ENCODE measurements around the gene INSIG2. TPM values are rescaled to one million over a fixed set of nuclear protein-coding genes. Genes with fewer than 3 reads are reported as not detected.

INSIG2 gene
- total and polyA plus RNA-seq, 2 of the 4 experiments (the other 2 are of a cell fraction) = 9.1 to 11.7 TPM

GRCh38 chr2:118127250-118127649 lies 39.0 kb downstream of the INSIG2 start:
- TF ChIP-seq USF2 (IDR thresholded peaks at IDR 0.05; ENCODE audit: low read depth, low read length) (no peak), MAFK (IDR thresholded peaks at IDR 0.05; ENCODE audit: low read depth, low read length) (no peak), NFE2L2 (IDR thresholded peaks at IDR 0.05; ENCODE audit: low read depth, low read length) (no peak), RAD21 (IDR thresholded peaks at IDR 0.05; ENCODE audit: low read length) (no peak)
- no TSS peak for BruUV-seq (replicated peaks)
- Histone ChIP-seq H2BK15ac (ENCODE audit: low read depth, low read length) (no peak overlapping the region), H3K4me1 (ENCODE audit: control insufficient read depth, insufficient read depth, low read length) (peaks cover 2% of the 10 kb centered on the region; the same call in 1 of the 2 replicates), H3K27ac (ENCODE audit: insufficient read depth, low read length) (no peak overlapping the region), H2AFZ (replicated peaks; ENCODE audit: low read length, poor library complexity) (no peak overlapping the region), H3K9me1 (ENCODE audit: insufficient read depth, low read length) (no peaks in the 10 kb centered on the region), H4K91ac (ENCODE audit: insufficient read depth, low read depth, low read length) (no peak overlapping the region), H3K18ac (ENCODE audit: low read depth, low read length) (no peak overlapping the region), H2AK5ac (ENCODE audit: low read depth, low read length) (no peak overlapping the region), H3K27me3 (ENCODE audit: control insufficient read depth, insufficient read depth, low read length) (peaks cover 2% of the 10 kb centered on the region; the same call in 1 of the 2 replicates), H3K23ac (ENCODE audit: low read depth, low read length) (no peak overlapping the region), H2BK20ac (ENCODE audit: low read depth, low read length) (no peak overlapping the region), H2BK5ac (ENCODE audit: low read depth, low read length, poor library complexity, severe bottlenecking) (no peak overlapping the region), H2AK9ac (replicated peaks; ENCODE audit: low read depth, low read length, poor library complexity) (no peak overlapping the region), H3K56ac (ENCODE audit: extremely low read depth, insufficient read depth, low read length) (no peak overlapping the region), H4K5ac (ENCODE audit: low read depth, low read length) (no peak overlapping the region), H3K9ac (ENCODE audit: low read depth, low read length) (no peak overlapping the region), H3K4me3 (ENCODE audit: insufficient read depth, low read depth, low read length) (no peak overlapping the region), H3K4me2 (ENCODE audit: low read depth, low read length) (no peak overlapping the region), H3K14ac (replicated peaks; ENCODE audit: low read depth, low read length) (no peak overlapping the region), H3K4ac (ENCODE audit: low read depth, low read length) (no peak overlapping the region), H3K79me1 (ENCODE audit: low read depth in 1 of 2, low read length in 2 of 2) (no peaks in the 10 kb centered on the region), H4K20me1 (ENCODE audit: insufficient read depth, low read length) (no peaks in the 10 kb centered on the region), H3K9me3 (ENCODE audit: control insufficient read depth, insufficient read depth, low read length) (no peaks in the 10 kb centered on the region), H2BK120ac (ENCODE audit: low read depth, low read length) (no peak overlapping the region), H3K36me3 (ENCODE audit: control insufficient read depth, insufficient read depth, low read length) (no peaks in the 10 kb centered on the region), H4K8ac (ENCODE audit: low read depth in 2 of 2, low read length in 2 of 2) (no peak overlapping the region)
- in situ Hi-C loops (cut with MboI; ENCODE audit: low sequenced_read_pairs) = no loop called here
- ChIA-PET POLR2A (ENCODE audit: unreplicated experiment) (no interaction called here), CTCF (no interaction called here)
- intact Hi-C loops (cut with micrococcal nuclease) = loop anchor here (1.0 kb wide), 1 partner anchor 45 kb away; no protein-coding TSS in a partner anchor
- DNase-seq = no peak
- no CpG with 5 or more reads among the region's 5 CpGs for WGBS, 2 experiments (ENCODE audit: extremely low coverage in 2 of 2, insufficient read length in 1 of 2)
- dilution Hi-C loops (cut with HindIII; ENCODE audit: low sequenced_read_pairs, unreplicated experiment) = no loop called here
- ATAC-seq (ENCODE audit: low read depth) = no peak
